HepG2 (cell line): Measurements from ENCODE around the gene R3HDM4. TPM values are rescaled to one million over a fixed set of nuclear protein-coding genes. Genes with fewer than 3 reads are reported as not detected.

Source experiments
- ATAC-seq: fragments of 200-7000 bp; cut with Tn5 transposase; 3 replicates; pipeline ENCODE4 v1.9.1; 2020; ENCODE audit warnings: mild to moderate bottlenecking, moderate library complexity
- BruUV-seq: library from RNA; stranded (reverse); fragments of 400-500 nt; replicated peaks from 2 replicates; lab custom pipeline; 2021; lab: Mats Ljungman, UMichigan
- CTCF ChIA-PET: fragments of 300-600 bp; formaldehyde crosslinking; extraction: SDS; loops from one replicate; lab custom pipeline; 2021; ENCODE audit warnings: low total read pairs, inconsistent platforms, low intra/inter-chr PET ratio; lab: Yijun Ruan, JAX
- POLR2A ChIA-PET: fragments of 350-600 bp; sonication (Branson Sonifier 250); formaldehyde crosslinking; loops from one replicate; lab custom pipeline; 2020; ENCODE audit warnings: antibody characterized with exemption, inconsistent platforms; lab: Yijun Ruan, JAX
- DNase-seq: peaks from one replicate; pipeline ENCODE4 v3.0.0-alpha.2; 2015; ENCODE audit warnings: low spot score
- FAIRE-seq: peaks from 3 replicates; lab custom pipeline; 2011; peaks lifted over from hg19 to GRCh38; lab: Jason Lieb, UNC
- H2AFZ ChIP-seq: one replicate; pipeline ENCODE4 v1.6.1; 2011; ENCODE audit warnings: low read length, inconsistent platforms
- H3K27ac ChIP-seq: fragments of 300-600 bp; 3 replicates; pipeline ENCODE4 v1.8.0; 2011; ENCODE audit warnings: mixed run types, mild to moderate bottlenecking, mixed read lengths, low read length, inconsistent platforms; ENCODE audit not compliant: insufficient read depth; ENCODE audit errors: extremely low read length
- H3K27me3 ChIP-seq, 2 experiments: fragments of 200-600 bp in 1 of 2; 2 replicates in 1 of 2; 3 replicates in 1 of 2; pipeline versions ENCODE4 v1.6.0 to v1.8.0; 2011; ENCODE audit warnings: low read length in 2 of 2, mild to moderate bottlenecking in 2 of 2, moderate library complexity in 2 of 2, inconsistent platforms in 1 of 2; ENCODE audit not compliant: insufficient read depth in 2 of 2, control insufficient read depth in 1 of 2
- H3K36me3 ChIP-seq, 2 experiments: fragments of 200-600 bp in 1 of 2; replicated peaks in 1 of 2; 2 replicates in 1 of 2; 3 replicates in 1 of 2; pipeline versions ENCODE4 v1.5.1 to v1.8.0; 2011; ENCODE audit warnings: low read length in 2 of 2, inconsistent platforms in 1 of 2; ENCODE audit not compliant: insufficient read depth in 2 of 2, control insufficient read depth in 1 of 2
- H3K4me1 ChIP-seq: 2 replicates; pipeline ENCODE4 v1.5.1; 2012; ENCODE audit warnings: low read length, inconsistent platforms; ENCODE audit not compliant: insufficient read depth
- H3K4me2 ChIP-seq: 2 replicates; pipeline ENCODE4 v1.6.0; 2011; ENCODE audit warnings: low read depth, low read length, inconsistent platforms
- H3K4me3 ChIP-seq, 3 experiments: fragments of 200-600 bp in 1 of 3; sonication (generic), shearing (Covaris generic) in 1 of 3; replicated peaks in 1 of 3; 2 replicates each; pipeline ENCODE4 v1.5.1; 2011 to 2016; ENCODE audit warnings: low read length in 3 of 3, inconsistent platforms in 2 of 3, low read depth in 2 of 3, mild to moderate bottlenecking in 2 of 3, control low read depth in 1 of 3, mixed read lengths in 1 of 3; ENCODE audit not compliant: insufficient read depth in 1 of 3
- H3K79me2 ChIP-seq: one replicate; pipeline ENCODE4 v1.6.1; 2011; ENCODE audit warnings: low read length, inconsistent platforms; ENCODE audit not compliant: insufficient read depth
- H3K9ac ChIP-seq: 2 replicates; pipeline ENCODE4 v1.6.0; 2011; ENCODE audit warnings: mild to moderate bottlenecking, low read depth, low read length, inconsistent platforms; ENCODE audit not compliant: insufficient read depth
- H3K9me3 ChIP-seq: 2 replicates; pipeline ENCODE4 v1.5.1; 2012; ENCODE audit warnings: mild to moderate bottlenecking, low read length
- H4K20me1 ChIP-seq: 2 replicates; pipeline ENCODE4 v1.6.0; 2011; ENCODE audit warnings: inconsistent platforms, mild to moderate bottlenecking, low read length, moderate library complexity; ENCODE audit not compliant: insufficient read depth
- AHR ChIP-seq: IDR thresholded peaks from 2 replicates; pipeline ENCODE4 v1.6.1; 2018; ENCODE audit warnings: missing genetic modification reagents, missing compliant biosample characterization
- HMG20A ChIP-seq: IDR thresholded peaks from 2 replicates; pipeline ENCODE4 v1.6.1; 2016; ENCODE audit warnings: borderline replicate concordance
- HOXA3 ChIP-seq: sonication (generic); formaldehyde crosslinking; IDR thresholded peaks from 2 replicates; pipeline ENCODE4 v1.5.0; 2020; ENCODE audit warnings: missing genetic modification reagents
- IKZF4 ChIP-seq: sonication (generic); formaldehyde crosslinking; IDR thresholded peaks from 2 replicates; pipeline ENCODE4 v1.5.1; 2020; ENCODE audit warnings: borderline replicate concordance, mild to moderate bottlenecking, low read depth, missing genetic modification reagents; ENCODE audit errors: not compliant biosample characterization
- ISX ChIP-seq: sonication (generic); formaldehyde crosslinking; conservative IDR thresholded peaks from 2 replicates; pipeline ENCODE4 v1.5.0; 2020; ENCODE audit warnings: missing genetic modification reagents
- KDM1A ChIP-seq: IDR thresholded peaks from 2 replicates; pipeline ENCODE4 v1.6.1; 2016; ENCODE audit warnings: missing compliant biosample characterization
- NCOR1 ChIP-seq: fragments of 200-600 bp; sonication (generic); IDR thresholded peaks from 2 replicates; pipeline ENCODE4 v1.7.0; 2017; ENCODE audit warnings: antibody characterized with exemption, low read length, borderline replicate concordance
- PHB2 ChIP-seq: fragments of 450-650 bp; IDR thresholded peaks from 2 replicates; pipeline ENCODE4 v1.6.1; 2018; ENCODE audit not compliant: partially characterized antibody
- SMAD1 ChIP-seq: sonication (generic); formaldehyde crosslinking; IDR thresholded peaks from 2 replicates; pipeline ENCODE4 v1.4.0; 2020; ENCODE audit warnings: missing genetic modification reagents, low read depth, mild to moderate bottlenecking, borderline replicate concordance
- SMYD3 ChIP-seq: sonication (generic); formaldehyde crosslinking; IDR thresholded peaks from 2 replicates; pipeline ENCODE4 v1.8.1; 2023; ENCODE audit warnings: mild to moderate bottlenecking, missing genetic modification reagents
- SNRNP70 ChIP-seq: fragments of 200-400 bp; formaldehyde crosslinking; IDR thresholded peaks from 2 replicates; pipeline ENCODE4 v1.6.1; 2017; ENCODE audit warnings: mild to moderate bottlenecking, low read depth, low read length, moderate library complexity
- SOX6 ChIP-seq, 2 experiments: fragments of 450-650 bp in 1 of 2; sonication (generic) in 1 of 2; formaldehyde crosslinking in 1 of 2; IDR thresholded peaks; 2 replicates each; pipeline versions ENCODE4 v1.4.0 to v1.6.1; 2017 to 2020; ENCODE audit warnings: antibody characterized with exemption in 1 of 2, mild to moderate bottlenecking in 1 of 2, missing genetic modification reagents in 1 of 2
- SPEN ChIP-seq: sonication (generic); formaldehyde crosslinking; IDR thresholded peaks from 2 replicates; pipeline ENCODE4 v1.5.1; 2020; ENCODE audit warnings: low read depth, mild to moderate bottlenecking, missing genetic modification reagents
- TCF7L2 ChIP-seq: IDR thresholded peaks from 2 replicates; pipeline ENCODE4 v1.6.1; 2011; ENCODE audit warnings: mild to moderate bottlenecking, low read depth, low read length, moderate library complexity
- ZNF343 ChIP-seq: sonication (generic); formaldehyde crosslinking; IDR thresholded peaks from 2 replicates; pipeline ENCODE4 v1.4.0; 2020; ENCODE audit warnings: mild to moderate bottlenecking, missing genetic modification reagents
- ZNF629 ChIP-seq: sonication (generic); formaldehyde crosslinking; conservative IDR thresholded peaks from 2 replicates; pipeline ENCODE4 v1.5.0; 2020; ENCODE audit warnings: missing genetic modification reagents
- ZNF761 ChIP-seq: sonication (generic); formaldehyde crosslinking; conservative IDR thresholded peaks from 2 replicates; pipeline ENCODE4 v1.4.0; 2020; ENCODE audit warnings: mild to moderate bottlenecking, missing genetic modification reagents
- ZNF816 ChIP-seq: sonication (generic); formaldehyde crosslinking; IDR thresholded peaks from 2 replicates; pipeline ENCODE4 v1.8.0; 2022; ENCODE audit warnings: missing genetic modification reagents, mild to moderate bottlenecking, borderline replicate concordance
- WGBS: methylation state at CpG from one replicate; pipeline ENCODE4 v1.1.6; 2017; ENCODE audit warnings: low lambda C conversion rate; 5-methylcytosine and 5-hydroxymethylcytosine counted together
- in situ Hi-C: cut with HindIII; loops from 2 replicates; pipeline ENCODE4 v1.10.0; 2017; ENCODE audit warnings: low pct_unique_long_range_greater_than_20kb; ENCODE audit not compliant: extremely low pct_ligation_motif_present
- intact Hi-C: fragments of 100-400 bp; cut with micrococcal nuclease; formaldehyde crosslinking; loops from one replicate; pipeline ENCODE4 v1.10.0; 2022; ENCODE audit not compliant: unreplicated experiment
- polyA plus RNA-seq, 8 experiments: library from polyadenylated mRNA; depleted of rRNA in 3 of 8; stranded (reverse) in 7 of 8; unstranded in 1 of 8; fragments of >200 nt; fragmentation: Illumina TruSeq in 4 of 8; extraction: Trizol in 4 of 8; gene quantifications; 2 replicates each; pipeline versions ENCODE4 v1.2.1 to v1.2.3, GENCODE V29; 2011 to 2016; ENCODE audit warnings: low read depth in 4 of 8, missing spikeins in 1 of 8, mixed read lengths in 1 of 8; ENCODE audit not compliant: insufficient read depth in 1 of 8
- total RNA-seq, 5 experiments: library from RNA; depleted of rRNA; stranded (reverse); fragments of >200 nt; fragmentation: Illumina TruSeq; extraction: Trizol; gene quantifications; 2 replicates each; pipeline ENCODE4 v1.2.3, GENCODE V29; 2016; ENCODE audit warnings: low read depth in 1 of 5
- TF ChIP-seq, protein P1 (sequence below): sonication (generic); formaldehyde crosslinking; IDR thresholded peaks from 2 replicates; pipeline ENCODE4 v1.4.0; 2020; ENCODE audit warnings: missing genetic modification reagents
- TF ChIP-seq, protein P2 (sequence below): sonication (generic); formaldehyde crosslinking; IDR thresholded peaks from 2 replicates; pipeline ENCODE4 v1.8.0; 2022; ENCODE audit warnings: mild to moderate bottlenecking, missing genetic modification reagents
- TF ChIP-seq, protein P3 (sequence below), 2 experiments: fragments of 450-650 bp in 1 of 2; sonication (generic) in 1 of 2; formaldehyde crosslinking; IDR thresholded peaks; 2 replicates each; pipeline versions ENCODE4 v1.5.0 to v1.8.0; 2020 to 2022; ENCODE audit warnings: mild to moderate bottlenecking in 1 of 2, missing genetic modification reagents in 1 of 2

Gene R3HDM4
- total and polyA plus RNA-seq, 2 of the 13 experiments (the other 11 are each of a cell fraction or from before 2014, with no cell fraction given), result 26.2 to 26.9 TPM

DNA sequence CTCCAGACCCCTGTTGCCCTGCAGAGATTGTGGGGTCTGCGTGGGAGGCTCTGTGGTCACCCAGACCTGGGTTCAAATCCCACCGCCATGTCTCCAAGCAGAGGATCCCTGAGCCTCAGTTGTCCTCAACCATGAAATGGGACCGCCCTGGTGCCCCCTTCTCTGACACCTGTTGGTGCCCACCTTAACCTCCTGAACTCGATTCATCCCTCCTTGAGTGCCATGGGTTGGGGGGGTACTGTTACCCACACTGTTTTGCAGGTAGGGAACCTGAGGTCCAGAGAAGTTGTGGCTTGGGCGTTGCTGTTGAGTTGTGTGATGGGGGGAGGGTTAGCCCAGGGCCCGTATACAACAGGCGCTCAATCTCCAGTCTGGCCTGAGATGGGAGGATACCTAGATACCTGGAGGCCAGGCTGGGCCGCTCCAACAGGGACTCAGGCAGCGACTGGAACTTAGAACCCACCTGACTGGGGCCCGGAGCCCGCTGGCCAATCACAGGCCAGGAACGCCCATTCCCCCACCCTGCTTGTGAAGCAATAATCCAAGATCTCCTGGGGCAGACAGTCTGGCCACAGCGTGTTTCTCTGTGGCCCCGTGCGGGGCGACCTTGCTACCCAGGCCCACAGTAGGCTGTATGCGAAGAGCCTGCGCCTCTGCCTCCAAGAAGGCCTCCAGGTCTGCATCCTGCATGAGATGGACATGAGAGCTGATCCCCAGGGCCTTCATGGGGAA lies 15.6 kb upstream of the R3HDM4 start:
- ChIA-PET CTCF (no interaction called here), POLR2A (interaction anchor here (1.5 to 5.6 kb wide), 6 partner anchors 20 to 56 kb away, joined by 3 to 50 read pairs (median 13); partner anchors contain the start of gene WDR18)
- H3K79me2 ChIP-seq, result peaks cover 73% of the 10 kb centered on the region
- peak overlapping the region; percentile 93 for H3K4me2 ChIP-seq
- WGBS, result 74% methylated on average over 7 of the region's 18 CpGs
- peak overlapping the region; percentile 92 for H3K27ac ChIP-seq
- in situ Hi-C loops, result loop anchor here (5.0 kb wide), 1 partner anchor 34 kb away; no protein-coding TSS in a partner anchor
- no peaks in the 10 kb centered on the region for H3K9me3 ChIP-seq
- DNase-seq, result peak; percentile 43
- peaks cover 65% of the 10 kb centered on the region for H3K4me1 ChIP-seq
- no peaks in the 10 kb centered on the region for H3K27me3 ChIP-seq
- intact Hi-C loops, result loop anchor here (10.0 kb wide), 1 partner anchor 264 kb away; the partner anchor contains the start of gene RNF126
- peak overlapping the region; percentile 88 to 98 (median 96); a peak in 3 of 6 replicates for H3K4me3 ChIP-seq
- peak; percentile 36 for FAIRE-seq
- peaks cover 19% of the 10 kb centered on the region; the same call in 1 of the 2 replicates for H4K20me1 ChIP-seq
- H3K9ac ChIP-seq, result peak overlapping the region; percentile 33
- TSS peak; percentile 31 for BruUV-seq
- H3K36me3 ChIP-seq, result peaks cover 11 to 34% of the 10 kb centered on the region in 2 experiments; a peak in 4 of 5 replicates
- peak; percentile 10 for ATAC-seq
- no peak overlapping the region for H2AFZ ChIP-seq
- no peak for TF ChIP-seq NCOR1
- no peak for TF ChIP-seq HMG20A (CRISPR knock-in tag)
- no peak for TF ChIP-seq ZNF816 (CRISPR knock-in tag)
- peak; percentile 90 for TF ChIP-seq ZNF629 (CRISPR knock-in tag)
- TF ChIP-seq TCF7L2, result no peak
- no peak for TF ChIP-seq ZNF761 (CRISPR knock-in tag)
- TF ChIP-seq SMAD1, result peak; percentile 54; the same call in 1 of the 2 replicates
- no peak for TF ChIP-seq AHR
- 0 out of 2 replicates have a peak, but pooled peaks have one; percentile 19 for TF ChIP-seq HOXA3
- TF ChIP-seq IKZF4 (CRISPR knock-in tag), result no peak
- no peak for TF ChIP-seq SPEN (CRISPR knock-in tag)
- no peak for TF ChIP-seq SNRNP70
- no peak for TF ChIP-seq ZNF343 (CRISPR knock-in tag)
- TF ChIP-seq KDM1A (CRISPR knock-in tag), result no peak
- TF ChIP-seq, protein P1, sequence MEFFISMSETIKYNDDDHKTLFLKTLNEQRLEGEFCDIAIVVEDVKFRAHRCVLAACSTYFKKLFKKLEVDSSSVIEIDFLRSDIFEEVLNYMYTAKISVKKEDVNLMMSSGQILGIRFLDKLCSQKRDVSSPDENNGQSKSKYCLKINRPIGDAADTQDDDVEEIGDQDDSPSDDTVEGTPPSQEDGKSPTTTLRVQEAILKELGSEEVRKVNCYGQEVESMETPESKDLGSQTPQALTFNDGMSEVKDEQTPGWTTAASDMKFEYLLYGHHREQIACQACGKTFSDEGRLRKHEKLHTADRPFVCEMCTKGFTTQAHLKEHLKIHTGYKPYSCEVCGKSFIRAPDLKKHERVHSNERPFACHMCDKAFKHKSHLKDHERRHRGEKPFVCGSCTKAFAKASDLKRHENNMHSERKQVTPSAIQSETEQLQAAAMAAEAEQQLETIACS (CRISPR knock-in tag), result no peak
- TF ChIP-seq, protein P2, sequence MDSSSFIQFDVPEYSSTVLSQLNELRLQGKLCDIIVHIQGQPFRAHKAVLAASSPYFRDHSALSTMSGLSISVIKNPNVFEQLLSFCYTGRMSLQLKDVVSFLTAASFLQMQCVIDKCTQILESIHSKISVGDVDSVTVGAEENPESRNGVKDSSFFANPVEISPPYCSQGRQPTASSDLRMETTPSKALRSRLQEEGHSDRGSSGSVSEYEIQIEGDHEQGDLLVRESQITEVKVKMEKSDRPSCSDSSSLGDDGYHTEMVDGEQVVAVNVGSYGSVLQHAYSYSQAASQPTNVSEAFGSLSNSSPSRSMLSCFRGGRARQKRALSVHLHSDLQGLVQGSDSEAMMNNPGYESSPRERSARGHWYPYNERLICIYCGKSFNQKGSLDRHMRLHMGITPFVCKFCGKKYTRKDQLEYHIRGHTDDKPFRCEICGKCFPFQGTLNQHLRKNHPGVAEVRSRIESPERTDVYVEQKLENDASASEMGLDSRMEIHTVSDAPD (CRISPR knock-in tag), result no peak
- TF ChIP-seq, protein P3, sequence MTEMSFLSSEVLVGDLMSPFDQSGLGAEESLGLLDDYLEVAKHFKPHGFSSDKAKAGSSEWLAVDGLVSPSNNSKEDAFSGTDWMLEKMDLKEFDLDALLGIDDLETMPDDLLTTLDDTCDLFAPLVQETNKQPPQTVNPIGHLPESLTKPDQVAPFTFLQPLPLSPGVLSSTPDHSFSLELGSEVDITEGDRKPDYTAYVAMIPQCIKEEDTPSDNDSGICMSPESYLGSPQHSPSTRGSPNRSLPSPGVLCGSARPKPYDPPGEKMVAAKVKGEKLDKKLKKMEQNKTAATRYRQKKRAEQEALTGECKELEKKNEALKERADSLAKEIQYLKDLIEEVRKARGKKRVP (CRISPR knock-in tag; IDR thresholded peaks at IDR 0.05), result no peak
- TF ChIP-seq SMYD3 (CRISPR knock-in tag), result no peak
- no peak for TF ChIP-seq PHB2
- TF ChIP-seq SOX6 (IDR thresholded peaks at IDR 0.05), result no peak
- no peak for TF ChIP-seq SOX6 (CRISPR knock-in tag; IDR thresholded peaks at IDR 0.05)
- no peak for TF ChIP-seq ISX (CRISPR knock-in tag)
